Fibroblast of skin of back (primary cell): Measurements from ENCODE around the gene SDK2.
A peak's percentile ranks its signal among the peaks of the same experiment; 100 is the strongest.

Source experiments
- DNase-seq: peaks from one replicate; pipeline ENCODE4 v3.0.0-alpha.2; 2013

Gene SDK2

GRCh38 chr17:73384926-73385325 lies 259.3 kb downstream of the SDK2 start:
- DNase-seq: no peak

GRCh38 chr17:73380439-73381106 lies 263.7 kb downstream of the SDK2 start:
- DNase-seq: no peak

GRCh38 chr17:73379826-73380225 lies 264.4 kb downstream of the SDK2 start:
- no peak for DNase-seq

GRCh38 chr17:73378974-73379470 lies 265.2 kb downstream of the SDK2 start:
- no peak for DNase-seq

GRCh38 chr17:73376636-73377035 lies 267.6 kb downstream of the SDK2 start:
- no peak for DNase-seq

GRCh38 chr17:73376152-73376551 lies 268.1 kb downstream of the SDK2 start:
- DNase-seq: no peak

GRCh38 chr17:73371836-73372235 lies 272.4 kb downstream of the SDK2 start:
- DNase-seq: no peak

- DNase-seq: peak; percentile 91
These were observed 273.0 kb downstream of the SDK2 start for GRCh38 chr17:73371285-73371684.

GRCh38 chr17:73369817-73370490 lies 274.3 kb downstream of the SDK2 start:
- DNase-seq: peak; percentile 69

GRCh38 chr17:73369111-73369521 lies 275.1 kb downstream of the SDK2 start:
- no peak for DNase-seq

- DNase-seq: no peak
These were observed 276.1 kb downstream of the SDK2 start for GRCh38 chr17:73368085-73368631.

GRCh38 chr17:73365906-73366623 lies 278.2 kb downstream of the SDK2 start:
- DNase-seq: no peak

- DNase-seq: no peak
These were observed 278.9 kb downstream of the SDK2 start for GRCh38 chr17:73365301-73365874.

GRCh38 chr17:73364155-73364522 lies 280.1 kb downstream of the SDK2 start:
- no peak for DNase-seq

GRCh38 chr17:73363442-73364154 lies 280.6 kb downstream of the SDK2 start:
- no peak for DNase-seq

- DNase-seq: no peak
These were observed 281.5 kb downstream of the SDK2 start for GRCh38 chr17:73362697-73363096.

- DNase-seq: no peak
These were observed 283.1 kb downstream of the SDK2 start for GRCh38 chr17:73360961-73361761.

- DNase-seq: no peak
These were observed 284.2 kb downstream of the SDK2 start for GRCh38 chr17:73359987-73360410.

GRCh38 chr17:73359352-73359751 lies 284.9 kb downstream of the SDK2 start:
- DNase-seq: no peak

GRCh38 chr17:73358668-73359067 lies 285.6 kb downstream of the SDK2 start:
- DNase-seq: no peak

GRCh38 chr17:73357981-73358380 lies 286.3 kb downstream of the SDK2 start:
- DNase-seq: no peak
